ENCODE results near the gene HIGD1A. TPM values are rescaled to one million over a fixed set of nuclear protein-coding genes. Genes with fewer than 3 reads are reported as not detected.

Gene HIGD1A
- total RNA-seq, 4 donors from 2014 or later: 45.1 to 123 (median 114) TPM

DNA sequence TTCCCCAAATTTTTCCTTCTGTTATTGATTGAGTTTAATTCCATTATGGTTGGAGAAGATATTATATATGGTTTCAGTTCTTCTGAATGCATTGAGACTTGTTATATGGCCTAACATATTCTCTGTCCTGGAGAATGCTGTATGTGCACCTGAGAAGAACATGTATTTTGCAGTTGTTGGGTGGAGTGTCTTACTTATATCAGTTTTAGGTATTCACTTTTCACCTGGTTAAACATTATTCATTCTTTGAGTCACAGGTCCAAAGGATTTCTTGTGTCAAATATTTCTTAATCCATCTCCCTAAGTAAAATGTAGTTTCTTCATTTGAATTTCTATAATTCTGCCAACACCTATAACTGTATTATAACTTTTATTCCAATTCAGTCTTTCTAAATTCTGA lies 22.7 kb upstream of the HIGD1A start:
- intact Hi-C loops (cut with DNase I; ENCODE audit: low total_unique reads): loop anchor here (5.0 kb wide), 1 partner anchor 55 kb away; no protein-coding TSS in a partner anchor
- TF ChIP-seq, protein P1, sequence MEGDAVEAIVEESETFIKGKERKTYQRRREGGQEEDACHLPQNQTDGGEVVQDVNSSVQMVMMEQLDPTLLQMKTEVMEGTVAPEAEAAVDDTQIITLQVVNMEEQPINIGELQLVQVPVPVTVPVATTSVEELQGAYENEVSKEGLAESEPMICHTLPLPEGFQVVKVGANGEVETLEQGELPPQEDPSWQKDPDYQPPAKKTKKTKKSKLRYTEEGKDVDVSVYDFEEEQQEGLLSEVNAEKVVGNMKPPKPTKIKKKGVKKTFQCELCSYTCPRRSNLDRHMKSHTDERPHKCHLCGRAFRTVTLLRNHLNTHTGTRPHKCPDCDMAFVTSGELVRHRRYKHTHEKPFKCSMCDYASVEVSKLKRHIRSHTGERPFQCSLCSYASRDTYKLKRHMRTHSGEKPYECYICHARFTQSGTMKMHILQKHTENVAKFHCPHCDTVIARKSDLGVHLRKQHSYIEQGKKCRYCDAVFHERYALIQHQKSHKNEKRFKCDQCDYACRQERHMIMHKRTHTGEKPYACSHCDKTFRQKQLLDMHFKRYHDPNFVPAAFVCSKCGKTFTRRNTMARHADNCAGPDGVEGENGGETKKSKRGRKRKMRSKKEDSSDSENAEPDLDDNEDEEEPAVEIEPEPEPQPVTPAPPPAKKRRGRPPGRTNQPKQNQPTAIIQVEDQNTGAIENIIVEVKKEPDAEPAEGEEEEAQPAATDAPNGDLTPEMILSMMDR (IDR thresholded peaks at IDR 0.05): no peak
- TF ChIP-seq POLR2A (IDR thresholded peaks at IDR 0.05): no peak
- no peak for DNase-seq (ENCODE audit: low spot score in 2 of 2)
- H3K4me3 ChIP-seq (ENCODE audit: low read depth, poor library complexity, severe bottlenecking): no peak overlapping the region

DNA sequence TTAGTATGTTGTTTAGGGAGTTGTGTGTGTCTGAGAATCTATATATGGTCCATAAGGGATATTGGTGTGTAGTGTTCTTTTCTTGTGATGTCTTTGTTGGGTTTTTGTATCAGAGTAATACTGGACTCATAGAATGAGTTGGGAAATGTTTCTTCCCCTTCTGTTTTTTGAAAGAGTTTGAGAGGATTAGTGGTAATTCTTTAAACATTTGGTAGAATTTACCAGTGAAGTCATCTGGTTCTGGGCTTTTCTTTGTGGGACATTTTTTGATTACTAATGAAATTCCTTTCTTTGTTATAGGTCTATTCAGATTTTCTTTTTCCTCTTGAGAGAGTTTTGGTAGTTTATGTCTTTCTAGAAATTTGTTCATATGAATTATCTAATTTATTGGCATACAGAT lies 21.9 kb upstream of the HIGD1A start:
- no peak for DNase-seq (ENCODE audit: low spot score in 2 of 2)
- TF ChIP-seq, protein P1 (IDR thresholded peaks at IDR 0.05): no peak
- no peak for TF ChIP-seq POLR2A (IDR thresholded peaks at IDR 0.05)
- no peak overlapping the region for H3K4me3 ChIP-seq (ENCODE audit: low read depth, poor library complexity, severe bottlenecking)
- intact Hi-C loops (cut with DNase I; ENCODE audit: low total_unique reads): loop anchor here (5.0 kb wide), 1 partner anchor 56 kb away; no protein-coding TSS in a partner anchor

DNA sequence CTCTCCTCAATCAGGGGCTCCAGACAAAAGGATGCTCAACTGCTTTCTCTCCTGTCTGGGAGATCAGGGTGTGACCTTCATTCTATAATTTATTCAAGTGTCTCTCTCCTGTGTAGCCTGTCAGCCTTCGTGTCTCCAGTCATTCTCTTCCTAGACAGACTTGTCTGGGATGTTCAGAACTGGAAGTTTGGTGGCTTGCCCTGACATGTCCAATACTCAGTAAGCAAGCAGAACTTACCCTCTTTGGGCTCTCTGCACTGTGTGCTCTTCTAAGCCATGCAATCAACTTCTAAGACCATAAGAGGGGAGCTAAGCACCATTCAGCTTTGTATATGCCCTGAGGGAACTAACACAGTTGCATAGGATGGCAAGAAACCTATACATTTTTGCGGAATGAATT lies 19.1 kb upstream of the HIGD1A start:
- WGBS, 2 donors: 42 to 49% methylated on average over 2 of the region's 2 CpGs
- no peak for TF ChIP-seq POLR2A (IDR thresholded peaks at IDR 0.05)
- TF ChIP-seq, protein P1 (IDR thresholded peaks at IDR 0.05): no peak

DNA sequence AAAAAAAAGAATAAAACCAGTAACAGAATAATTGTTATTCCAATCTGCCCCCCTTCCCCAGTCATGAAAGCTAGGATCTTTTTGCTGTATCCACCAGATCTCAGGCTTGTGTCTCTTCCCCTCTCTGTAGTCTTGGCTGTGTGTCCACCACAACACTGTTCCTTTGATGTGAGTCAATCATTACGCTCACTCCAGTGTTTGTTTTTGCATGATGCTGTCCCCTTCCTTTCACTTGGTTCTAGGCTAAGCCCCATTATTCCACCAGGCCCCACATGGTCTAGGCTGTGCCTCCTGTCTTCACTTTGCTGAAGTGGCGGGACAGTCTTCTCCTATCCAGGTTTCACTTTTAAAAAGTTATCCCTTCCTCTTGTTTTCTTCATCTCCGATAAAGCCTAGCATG lies 18.5 kb upstream of the HIGD1A start:
- DNase-seq (ENCODE audit: low spot score in 2 of 2): no peak
- TF ChIP-seq, protein P1 (IDR thresholded peaks at IDR 0.05): no peak
- no peak for TF ChIP-seq POLR2A (IDR thresholded peaks at IDR 0.05)
- intact Hi-C loops (cut with DNase I; ENCODE audit: low total_unique reads): no loop called here
- H3K4me3 ChIP-seq (ENCODE audit: low read depth, poor library complexity, severe bottlenecking): no peak overlapping the region
- WGBS, 2 donors: 78% methylated on average over 3 of the region's 3 CpGs

More for the DNA sequence above, 19.1 kb upstream of the HIGD1A start:
- no peak for DNase-seq (ENCODE audit: low spot score in 2 of 2)
- intact Hi-C loops (cut with DNase I; ENCODE audit: low total_unique reads): no loop called here
- no peak overlapping the region for H3K4me3 ChIP-seq (ENCODE audit: low read depth, poor library complexity, severe bottlenecking)

DNA sequence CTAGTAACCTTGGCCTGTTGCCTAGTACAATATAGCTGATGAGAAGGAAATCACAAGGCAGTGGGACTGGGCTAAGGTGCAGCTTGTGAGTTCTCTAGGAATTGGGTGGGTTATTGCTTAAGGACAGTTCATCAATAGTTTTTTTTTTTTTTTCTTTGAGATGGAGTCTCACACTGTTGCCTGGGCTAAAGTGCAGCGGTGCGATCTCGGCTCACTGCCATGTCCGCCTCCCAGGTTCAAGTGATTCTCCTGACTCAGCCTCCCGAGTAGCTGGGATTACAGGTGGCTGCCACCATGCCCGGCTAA lies 16.4 kb upstream of the HIGD1A start:
- H3K4me3 ChIP-seq (ENCODE audit: low read depth, poor library complexity, severe bottlenecking): no peak overlapping the region
- DNase-seq (ENCODE audit: low spot score in 2 of 2): no peak
- WGBS, 2 donors: 82 to 99% methylated on average over 6 of the region's 6 CpGs
- intact Hi-C loops (cut with DNase I; ENCODE audit: low total_unique reads): no loop called here
- TF ChIP-seq, protein P1 (IDR thresholded peaks at IDR 0.05): no peak
- no peak for TF ChIP-seq POLR2A (IDR thresholded peaks at IDR 0.05)

DNA sequence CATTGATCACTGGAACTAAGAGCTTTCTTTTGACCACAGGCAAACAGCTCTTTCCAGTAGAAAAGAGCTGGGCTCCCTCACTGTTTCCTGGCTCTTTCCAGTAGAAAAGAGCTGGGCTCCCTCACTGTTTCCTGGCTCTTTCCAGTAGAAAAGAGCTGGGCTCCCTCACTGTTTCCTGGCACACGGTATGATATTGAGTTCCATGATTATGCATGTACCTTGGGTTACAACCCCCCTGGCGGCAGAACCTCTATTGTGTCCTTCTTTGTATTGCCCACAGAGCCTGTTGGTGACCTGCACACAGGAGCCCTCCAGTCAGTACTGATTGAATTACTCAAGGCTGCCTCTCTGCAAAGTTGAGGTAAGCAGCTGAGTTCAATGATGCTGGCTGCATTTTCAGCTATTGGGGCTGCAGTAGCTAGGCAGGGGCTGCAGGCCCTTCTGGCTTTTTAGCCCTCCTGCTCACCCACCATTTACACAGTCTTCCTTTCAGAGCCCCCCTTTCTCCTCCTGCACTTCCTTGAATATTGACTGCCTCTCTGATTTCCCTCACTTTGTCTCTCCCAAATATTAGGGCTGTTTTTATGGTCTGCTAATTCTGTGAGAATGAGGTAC lies 15.2 kb upstream of the HIGD1A start:
- intact Hi-C loops (cut with DNase I; ENCODE audit: low total_unique reads): no loop called here
- no peak for TF ChIP-seq POLR2A (IDR thresholded peaks at IDR 0.05)
- TF ChIP-seq, protein P1 (IDR thresholded peaks at IDR 0.05): no peak
- H3K4me3 ChIP-seq (ENCODE audit: low read depth, poor library complexity, severe bottlenecking): no peak overlapping the region
- no peak for DNase-seq (ENCODE audit: low spot score in 2 of 2)
- 36 to 45% methylated on average over 2 of the region's 2 CpGs for WGBS, 2 donors

Data from lower leg skin (tissue), 4 donors.